A673 (cell line): ENCODE results near the gene GRID2. TPM values are rescaled to one million over a fixed set of nuclear protein-coding genes. Genes with fewer than 3 reads are reported as not detected.

Source experiments
- BruUV-seq: library from RNA; stranded (reverse); fragments of 400-500 nt; replicated peaks from 2 replicates; lab custom pipeline; 2021; lab: Mats Ljungman, UMichigan
- CTCF ChIA-PET: fragments of 300-600 bp; sonication (Branson Sonifier 250); formaldehyde crosslinking; loops from one replicate; lab custom pipeline; 2022; ENCODE audit warnings: antibody characterized with exemption; lab: Charles Lee
- POLR2A ChIA-PET: fragments of 300-600 bp; sonication (Branson Sonifier 250); formaldehyde crosslinking; loops from one replicate; lab custom pipeline; 2022; ENCODE audit warnings: antibody characterized with exemption; ENCODE audit not compliant: low non-redundant PET; lab: Charles Lee
- DNase-seq: peaks from one replicate; pipeline ENCODE4 v3.0.0-alpha.2; 2015; ENCODE audit warnings: low spot score
- H3K27ac ChIP-seq: fragments of 200-600 bp; sonication (generic); 2 replicates; pipeline ENCODE4 v1.5.1; 2016; ENCODE audit warnings: mixed run types, low read depth, mild to moderate bottlenecking, mixed read lengths, antibody characterized with exemption, low read length; ENCODE audit not compliant: poor library complexity, severe bottlenecking
- H3K27me3 ChIP-seq: fragments of 200-600 bp; sonication (generic); replicated peaks from 2 replicates; pipeline ENCODE4 v1.6.1; 2017; ENCODE audit warnings: mixed run types, low read depth, mild to moderate bottlenecking, mixed read lengths, antibody characterized with exemption, low read length; ENCODE audit not compliant: insufficient read depth, poor library complexity
- H3K36me3 ChIP-seq: fragments of 200-600 bp; sonication (generic); 2 replicates; pipeline ENCODE4 v1.6.1; 2016; ENCODE audit warnings: mixed run types, mild to moderate bottlenecking, mixed read lengths, antibody characterized with exemption, low read length; ENCODE audit not compliant: insufficient read depth, poor library complexity, severe bottlenecking
- H3K4me1 ChIP-seq: fragments of 200-600 bp; sonication (generic); 2 replicates; pipeline ENCODE4 v1.6.1; 2017; ENCODE audit warnings: mixed run types, mild to moderate bottlenecking, mixed read lengths, antibody characterized with exemption, low read length; ENCODE audit not compliant: insufficient read depth, poor library complexity, severe bottlenecking
- H3K4me3 ChIP-seq: fragments of 200-600 bp; sonication (generic); 2 replicates; pipeline ENCODE4 v1.5.1; 2016; ENCODE audit warnings: low read depth, mixed run types, mild to moderate bottlenecking, mixed read lengths, low read length; ENCODE audit not compliant: poor library complexity, severe bottlenecking
- H3K9me3 ChIP-seq: fragments of 200-600 bp; sonication (generic); 2 replicates; pipeline ENCODE4 v1.6.1; 2016; ENCODE audit warnings: mixed run types, low read depth, mild to moderate bottlenecking, mixed read lengths, antibody characterized with exemption, low read length; ENCODE audit not compliant: poor library complexity, severe bottlenecking
- CTCF ChIP-seq: fragments of 300-800, 200-600 bp; sonication (generic); conservative IDR thresholded peaks from 2 replicates; pipeline ENCODE4 v1.5.1; 2017; ENCODE audit warnings: low read depth, mild to moderate bottlenecking, antibody characterized with exemption, low read length, moderate library complexity, mixed read lengths
- EZH2 ChIP-seq: fragments of 200-600 bp; sonication (generic); IDR thresholded peaks from 2 replicates; pipeline ENCODE4 v1.6.1; 2017; ENCODE audit warnings: borderline replicate concordance, low read depth, mild to moderate bottlenecking, mixed read lengths, antibody characterized with exemption, low read length; ENCODE audit not compliant: poor library complexity, severe bottlenecking
- intact Hi-C: fragments of 100-400 bp; cut with micrococcal nuclease; formaldehyde crosslinking; loops from one replicate; pipeline ENCODE4 v1.10.0; 2022; ENCODE audit not compliant: unreplicated experiment
- total RNA-seq: library from RNA; stranded (reverse); gene quantifications from 2 replicates; pipeline ENCODE4 v1.2.3, GENCODE V29; 2021

GRID2 gene
- total RNA-seq, 1 experiment from 2014 or later: not detected

- ChIA-PET CTCF (no interaction called here), POLR2A (no interaction called here)
- no peaks in the 10 kb centered on the region for H3K4me1 ChIP-seq
- H3K27ac ChIP-seq: no peak overlapping the region
- no peaks in the 10 kb centered on the region for H3K36me3 ChIP-seq
- intact Hi-C loops: no loop called here
- no peaks in the 10 kb centered on the region for H3K9me3 ChIP-seq
- no TSS peak for BruUV-seq
- DNase-seq: no peak
- H3K4me3 ChIP-seq: no peak overlapping the region
- TF ChIP-seq CTCF: no peak
- TF ChIP-seq EZH2: no peak
- H3K27me3 ChIP-seq: no peaks in the 10 kb centered on the region
These were observed 39.6 kb upstream of the GRID2 start for GRCh38 chr4:92264163-92264562.

GRCh38 chr4:92265021-92265420, 38.7 kb upstream of the GRID2 start:
- TF ChIP-seq CTCF (no peak), EZH2 (no peak)
- Histone ChIP-seq H3K9me3 (no peaks in the 10 kb centered on the region), H3K4me3 (no peak overlapping the region), H3K27ac (no peak overlapping the region), H3K27me3 (no peaks in the 10 kb centered on the region), H3K4me1 (no peaks in the 10 kb centered on the region), H3K36me3 (no peaks in the 10 kb centered on the region)
- intact Hi-C loops: no loop called here
- ChIA-PET POLR2A (no interaction called here), CTCF (no interaction called here)
- DNase-seq: no peak
- no TSS peak for BruUV-seq

- Histone ChIP-seq H3K36me3 (no peaks in the 10 kb centered on the region), H3K9me3 (no peaks in the 10 kb centered on the region), H3K4me3 (no peak overlapping the region), H3K27ac (no peak overlapping the region), H3K4me1 (no peaks in the 10 kb centered on the region), H3K27me3 (no peaks in the 10 kb centered on the region)
- TF ChIP-seq EZH2: no peak
- no peak for TF ChIP-seq CTCF
- intact Hi-C loops: no loop called here
- CTCF ChIA-PET: no interaction called here
- DNase-seq: no peak
- BruUV-seq: no TSS peak
- POLR2A ChIA-PET: no interaction called here
These were observed 38.0 kb upstream of the GRID2 start for GRCh38 chr4:92265798-92266197.
